Gastrocnemius medialis (tissue), 4 donors: Measurements from ENCODE around the gene TP73. TPM values are rescaled to one million over a fixed set of nuclear protein-coding genes. Genes with fewer than 3 reads are reported as not detected.
"Not testable (repeated sequence)": the region's sequence is repeated elsewhere in the genome, so short reads cannot be mapped to it uniquely, and the experiment has no call there.

ENCODE experiments used
- ATAC-seq, 2 donors: fragments of 150-250 bp; one replicate each; pipeline ENCODE4 v1.9.1; 2016
- DNase-seq, 2 donors: peaks; one replicate each; pipeline ENCODE4 v3.0.0-alpha.2; 2019
- H3K27ac ChIP-seq, 4 donors: fragments of 200-600 bp; sonication (generic); 1 replicate in 1 of 4; 2 replicates in 3 of 4; pipeline ENCODE4 v1.5.1; 2016 to 2018; ENCODE audit warnings: mild to moderate bottlenecking in 2 of 4, moderate library complexity in 1 of 4
- H3K27me3 ChIP-seq, 3 donors: fragments of 200-600 bp; sonication (generic) in 2 of 3; 1 replicate in 1 of 3; 2 replicates in 2 of 3; pipeline versions ENCODE4 v1.5.1 to v1.6.0; 2016 to 2019; ENCODE audit warnings: mild to moderate bottlenecking in 1 of 3, moderate library complexity in 1 of 3
- H3K36me3 ChIP-seq, 2 donors: fragments of 200-600 bp; sonication (generic) in 1 of 2; one replicate each; pipeline ENCODE4 v1.5.1; 2017 to 2018
- H3K4me1 ChIP-seq, 2 donors: fragments of 200-600 bp; sonication (generic) in 1 of 2; one replicate each; pipeline ENCODE4 v1.5.1; 2016 to 2017; ENCODE audit warnings: mild to moderate bottlenecking in 2 of 2
- H3K4me3 ChIP-seq, 4 donors: fragments of 200-600 bp; sonication (generic) in 3 of 4; 1 replicate in 1 of 4; 2 replicates in 3 of 4; pipeline ENCODE4 v1.5.1; 2016 to 2019; ENCODE audit warnings: mild to moderate bottlenecking in 2 of 4
- H3K9me3 ChIP-seq, 3 donors: fragments of 200-600 bp; sonication (generic) in 2 of 3; 1 replicate in 1 of 3; 2 replicates in 2 of 3; pipeline ENCODE4 v1.5.1; 2016 to 2019
- CTCF ChIP-seq, 5 experiments: fragments of 450-650 bp in 3 of 5; fragments of 200-600 bp in 2 of 5; sonication (generic) in 2 of 5; IDR thresholded peaks in 4 of 5; conservative IDR thresholded peaks in 1 of 5; 1 replicate in 4 of 5; 2 replicates in 1 of 5; pipeline ENCODE4 v1.5.1; 2016 to 2019; ENCODE audit warnings: antibody characterized with exemption in 5 of 5, mild to moderate bottlenecking in 3 of 5, moderate library complexity in 3 of 5
- POLR2A ChIP-seq, 2 donors: fragments of 450-650 bp; IDR thresholded peaks; one replicate each; pipeline ENCODE4 v1.6.1; 2017; ENCODE audit warnings: antibody characterized with exemption in 2 of 2, mild to moderate bottlenecking in 2 of 2, moderate library complexity in 2 of 2
- in situ Hi-C, 4 donors: fragments of 200-750 bp; cut with MboI; loops; one replicate each; pipeline versions ENCODE4 v1.15.0 to v1.8.0; 2017; ENCODE audit warnings: low sequenced_read_pairs in 4 of 4
- intact Hi-C: fragments of 100-400 bp; cut with DNase I; formaldehyde crosslinking; loops from one replicate; pipeline ENCODE4 v1.15.1; 2023; ENCODE audit warnings: low total_unique reads
- total RNA-seq, 4 donors: library from RNA; depleted of rRNA; stranded (reverse); fragments of >200 nt; gene quantifications; one replicate each; pipeline versions ENCODE4 v1.1.0 to v1.2.3, GENCODE V29; 2016

TP73 gene
- total RNA-seq, 4 donors from 2014 or later, result 0.07 TPM; not detected in 3

GRCh38 chr1:3722846-3723245 is 70.5 kb downstream of the TP73 start:
- no peaks in the 10 kb centered on the region for H3K9me3 ChIP-seq
- no peak for DNase-seq
- H3K27ac ChIP-seq, result no peak overlapping the region
- H3K4me3 ChIP-seq, result no peak overlapping the region
- no peaks in the 10 kb centered on the region for H3K36me3 ChIP-seq
- no peak for ATAC-seq
- no peaks in the 10 kb centered on the region for H3K4me1 ChIP-seq
- H3K27me3 ChIP-seq, result peaks cover 0 to 11% (median under 1%) of the 10 kb centered on the region in 3 donors
- no peak for TF ChIP-seq POLR2A (IDR thresholded peaks at IDR 0.05)
- no peak for TF ChIP-seq CTCF (IDR thresholded peaks at IDR 0.05 in 4 of 5, conservative IDR thresholded peaks at IDR 0.05 in 1 of 5)
- intact Hi-C loops, result no loop called here
- in situ Hi-C loops, result loop anchor here in 1 of 4 donors (25.0 kb wide), 1 partner anchor 89 kb away; no protein-coding TSS in a partner anchor

- ATAC-seq (peak; percentile 39 to 61), DNase-seq (peak in 1 of 2 donors; percentile 36)
- peaks cover 0 to 17% (median 13%) of the 10 kb centered on the region in 3 donors for H3K27me3 ChIP-seq
- not testable (repeated sequence) for H3K27ac ChIP-seq, H3K36me3 ChIP-seq, H3K4me3 ChIP-seq, H3K4me1 ChIP-seq, H3K9me3 ChIP-seq
- intact Hi-C loops (loop anchor here (1.0 kb wide), 1 partner anchor 29 kb away; no protein-coding TSS in a partner anchor), in situ Hi-C loops (loop anchor here in 1 of 4 donors (25.0 kb wide), 1 partner anchor 88 kb away; no protein-coding TSS in a partner anchor)
- peak; percentile 71 to 95 (median 88) for TF ChIP-seq CTCF (IDR thresholded peaks at IDR 0.05 in 4 of 5, conservative IDR thresholded peaks at IDR 0.05 in 1 of 5)
Measured at GRCh38 chr1:3724416-3725030, 72.2 kb downstream of the TP73 start.

GRCh38 chr1:3725366-3725765 is 73.0 kb downstream of the TP73 start:
- DNase-seq, result no peak
- H3K4me1 ChIP-seq, result no peaks in the 10 kb centered on the region
- intact Hi-C loops (no loop called here), in situ Hi-C loops (no loop called here)
- no peaks in the 10 kb centered on the region for H3K9me3 ChIP-seq
- H3K4me3 ChIP-seq, result no peak overlapping the region
- H3K36me3 ChIP-seq, result no peaks in the 10 kb centered on the region
- no peak overlapping the region for H3K27ac ChIP-seq
- H3K27me3 ChIP-seq, result peaks cover 6 to 17% (median 16%) of the 10 kb centered on the region in 3 donors
- ATAC-seq, result no peak
- TF ChIP-seq POLR2A (IDR thresholded peaks at IDR 0.05) (no peak), CTCF (IDR thresholded peaks at IDR 0.05 in 4 of 5, conservative IDR thresholded peaks at IDR 0.05 in 1 of 5) (no peak)

GRCh38 chr1:3727042-3727824 is 74.9 kb downstream of the TP73 start:
- in situ Hi-C loops, result no loop called here
- no peak for DNase-seq

More at GRCh38 chr1:3727042-3727824, 74.9 kb downstream of the TP73 start:
- Histone ChIP-seq H3K4me1 (peaks cover 12 to 14% of the 10 kb centered on the region in 2 donors), H3K36me3 (no peaks in the 10 kb centered on the region), H3K9me3 (no peaks in the 10 kb centered on the region), H3K27me3 (peaks cover 7 to 17% (median 16%) of the 10 kb centered on the region in 3 donors), H3K27ac (no peak overlapping the region), H3K4me3 (no peak overlapping the region)
- intact Hi-C loops, result no loop called here
- no peak for ATAC-seq
- TF ChIP-seq POLR2A (IDR thresholded peaks at IDR 0.05) (no peak), CTCF (IDR thresholded peaks at IDR 0.05 in 4 of 5, conservative IDR thresholded peaks at IDR 0.05 in 1 of 5) (no peak)
